B cell (primary cell): Measurements from ENCODE around the gene CAMK1D. TPM values are rescaled to one million over a fixed set of nuclear protein-coding genes. Genes with fewer than 3 reads are reported as not detected.

Experiments used
- ATAC-seq: fragments of 200-7000 bp; cut with Tn5 transposase; one replicate; pipeline ENCODE4 v1.10.0; 2021; ENCODE audit warnings: low read depth, mild to moderate bottlenecking, moderate number of reproducible peaks, moderate library complexity
- CTCF ChIA-PET: fragments of 350-600 bp; sonication (Branson Sonifier 250); formaldehyde crosslinking; loops from one replicate; lab custom pipeline; 2021; ENCODE audit warnings: antibody characterized with exemption, inconsistent platforms; lab: Charles Lee
- POLR2A ChIA-PET: fragments of 350-600 bp; sonication (Branson Sonifier 250); formaldehyde crosslinking; loops from one replicate; lab custom pipeline; 2021; ENCODE audit warnings: antibody characterized with exemption; lab: Charles Lee
- DNase-seq: peaks from one replicate; pipeline ENCODE4 v3.0.0; 2013
- H2AFZ ChIP-seq: 2 replicates; pipeline ENCODE4 v1.6.1; 2012; ENCODE audit warnings: mild to moderate bottlenecking, low read depth, low read length; ENCODE audit not compliant: insufficient read depth, poor library complexity, severe bottlenecking
- H3K27ac ChIP-seq, 2 donors: 1 replicate in 1 of 2; 2 replicates in 1 of 2; pipeline ENCODE4 v1.5.1; 2012 to 2013; ENCODE audit warnings: low read length in 2 of 2, mild to moderate bottlenecking in 2 of 2, moderate library complexity in 1 of 2
- H3K27me3 ChIP-seq, 4 experiments: fragments of 200-600 bp in 1 of 4; sonication (generic) in 1 of 4; replicated peaks in 1 of 4; 1 replicate in 2 of 4; 2 replicates in 2 of 4; pipeline versions ENCODE4 v1.6.1 to v1.7.0; 2013 to 2016; ENCODE audit warnings: low read length in 3 of 4, mild to moderate bottlenecking in 2 of 4, mixed read lengths in 1 of 4, moderate library complexity in 1 of 4; ENCODE audit not compliant: insufficient read depth in 4 of 4, control insufficient read depth in 3 of 4; ENCODE audit errors: control extremely low read depth in 1 of 4
- H3K36me3 ChIP-seq, 2 experiments: replicated peaks in 1 of 2; 1 replicate in 1 of 2; 2 replicates in 1 of 2; pipeline versions ENCODE4 v1.6.1 to v1.7.1; 2013; ENCODE audit warnings: low read length in 1 of 2; ENCODE audit not compliant: insufficient read depth in 2 of 2, control insufficient read depth in 1 of 2; ENCODE audit errors: control extremely low read depth in 1 of 2, extremely low read depth in 1 of 2
- H3K4me1 ChIP-seq, 2 donors: fragments of 200-600 bp in 1 of 2; sonication (generic) in 1 of 2; 1 replicate in 1 of 2; 2 replicates in 1 of 2; pipeline versions ENCODE4 v1.5.1 to v1.6.1; 2013 to 2017; ENCODE audit warnings: low read length in 2 of 2; ENCODE audit not compliant: control insufficient read depth in 2 of 2, insufficient read depth in 2 of 2
- H3K4me2 ChIP-seq: replicated peaks from 2 replicates; pipeline ENCODE3; 2012; ENCODE audit warnings: mild to moderate bottlenecking, low read depth, low read length; ENCODE audit not compliant: poor library complexity, severe bottlenecking
- H3K4me3 ChIP-seq, 5 experiments: fragments of 200-600 bp in 1 of 5; sonication (generic) in 1 of 5; 1 replicate in 3 of 5; 2 replicates in 2 of 5; pipeline versions ENCODE4 v1.5.1 to v1.7.0; 2011 to 2016; ENCODE audit warnings: low read length in 4 of 5, mild to moderate bottlenecking in 4 of 5, low read depth in 2 of 5, control low read depth in 1 of 5, moderate library complexity in 1 of 5; ENCODE audit not compliant: insufficient read depth in 1 of 5; ENCODE audit errors: control extremely low read depth in 1 of 5, extremely low read depth in 1 of 5
- H3K79me2 ChIP-seq: fragments of 200-600 bp; sonication (generic); one replicate; pipeline ENCODE4 v1.6.0; 2016; ENCODE audit warnings: low read length; ENCODE audit not compliant: control insufficient read depth, insufficient read depth
- H3K9ac ChIP-seq: fragments of 200-600 bp; sonication (generic); 2 replicates; pipeline ENCODE4 v1.6.1; 2017; ENCODE audit warnings: mild to moderate bottlenecking, low read length, moderate library complexity
- H3K9me3 ChIP-seq, 3 donors: one replicate each; pipeline versions ENCODE4 v1.6.1 to v1.7.1; 2013; ENCODE audit warnings: low read length in 2 of 3; ENCODE audit not compliant: control insufficient read depth in 2 of 3, insufficient read depth in 1 of 3; ENCODE audit errors: control extremely low read depth in 1 of 3
- H4K20me1 ChIP-seq: 2 replicates; pipeline ENCODE4 v1.6.0; 2012; ENCODE audit warnings: mild to moderate bottlenecking, low read length; ENCODE audit not compliant: insufficient read depth, control insufficient read depth, poor library complexity, severe bottlenecking
- H3K27ac Mint-ChIP-seq: one replicate; pipeline ENCODE4 v1.8.0; 2021; ENCODE audit warnings: mixed read lengths
- H3K27me3 Mint-ChIP-seq: one replicate; pipeline ENCODE4 v1.8.0; 2021; ENCODE audit warnings: mixed read lengths
- H3K4me1 Mint-ChIP-seq: one replicate; pipeline ENCODE4 v1.8.0; 2021; ENCODE audit warnings: mixed read lengths
- H3K4me3 Mint-ChIP-seq: one replicate; pipeline ENCODE4 v1.8.0; 2021; ENCODE audit warnings: mixed read lengths
- H3K9me3 Mint-ChIP-seq: one replicate; pipeline ENCODE4 v1.8.0; 2022; ENCODE audit warnings: mixed read lengths; ENCODE audit not compliant: insufficient read depth
- EZH2 ChIP-seq: IDR thresholded peaks from 2 replicates; pipeline ENCODE4 v1.6.1; 2012; ENCODE audit warnings: borderline replicate concordance, low read depth, mild to moderate bottlenecking, moderate library complexity, low read length; ENCODE audit not compliant: insufficient read depth, poor library complexity, severe bottlenecking
- WGBS: methylation state at CpG from one replicate; pipeline ENCODE4 v1.1.5; 2013; ENCODE audit warnings: missing lambda C conversion rate; ENCODE audit not compliant: insufficient coverage; 5-methylcytosine and 5-hydroxymethylcytosine counted together
- intact Hi-C: fragments of 100-400 bp; cut with micrococcal nuclease; formaldehyde crosslinking; loops from one replicate; pipeline ENCODE4 v1.10.0; 2022
- polyA plus RNA-seq: library from polyadenylated mRNA; depleted of rRNA; stranded (reverse); fragments of >200 nt; gene quantifications from 2 replicates; pipeline ENCODE4 v1.2.3, GENCODE V29; 2012
- total RNA-seq, 2 donors: library from RNA; stranded (reverse); fragments of 120-200 nt in 1 of 2; gene quantifications; 1 replicate in 1 of 2; 2 replicates in 1 of 2; pipeline versions ENCODE4 v1.2.3 to v1.2.4, GENCODE V29; 2013 to 2022
- TF ChIP-seq, protein P1 (sequence below): fragments of 200-600 bp; IDR thresholded peaks from one replicate; pipeline ENCODE4 v1.8.0; 2022; ENCODE audit warnings: antibody characterized with exemption, mild to moderate bottlenecking

CAMK1D gene
- total and polyA plus RNA-seq, 2 donors (not counting 1 experiment from before 2014, with no cell fraction given) = 34.1 to 69.7 TPM

DNA sequence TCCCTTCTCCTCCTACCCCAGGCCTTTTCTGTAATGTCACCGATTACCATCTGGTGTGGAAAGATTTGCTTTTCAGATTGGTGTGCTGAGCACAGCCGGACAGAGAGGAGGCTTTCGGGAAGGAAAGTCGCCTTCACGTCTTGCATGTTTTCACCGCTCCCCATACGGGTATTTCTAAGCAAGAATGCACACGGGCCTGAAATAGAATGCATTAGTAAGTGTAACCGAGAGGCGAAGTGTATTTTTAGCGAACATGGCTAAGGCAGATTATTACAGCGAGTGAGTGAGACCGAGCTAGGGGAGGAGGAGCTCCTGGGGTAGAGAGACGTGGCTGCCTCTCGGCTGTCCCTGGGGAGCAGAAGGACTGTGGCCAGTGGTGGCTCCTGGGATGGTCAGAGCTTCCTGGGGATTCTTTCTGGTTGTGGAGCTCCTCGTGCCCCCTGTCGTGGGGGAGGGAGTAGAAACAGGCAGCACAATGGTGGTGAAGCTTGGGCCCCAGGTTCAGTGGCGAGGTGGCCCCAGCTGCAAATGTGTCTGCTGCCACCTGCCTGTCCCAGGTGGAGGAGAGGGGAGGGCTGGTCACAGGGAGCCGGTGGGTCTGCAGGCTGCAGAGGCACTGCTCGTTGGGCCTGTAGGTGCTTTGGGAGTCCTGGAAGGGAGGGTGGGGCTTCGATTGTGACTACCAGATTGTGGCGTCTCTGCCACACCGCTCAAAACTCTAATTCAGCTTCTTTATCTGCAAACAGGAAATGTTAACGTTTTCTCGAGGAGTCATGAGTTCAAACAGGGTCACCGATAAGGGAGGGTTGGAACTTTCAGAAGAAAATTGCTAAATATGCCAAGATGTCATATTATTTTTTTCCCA lies 135.8 kb downstream of the CAMK1D start:
- no peaks in the 10 kb centered on the region for H3K9me3 Mint-ChIP-seq
- Histone ChIP-seq H3K9me3 (peaks cover 0 to 13% (median 0%) of the 10 kb centered on the region in 3 donors), H2AFZ (no peak overlapping the region), H3K27ac (peak overlapping the region; percentile 54 to 61), H3K4me3 (peak overlapping the region in 4 of 5 experiments; percentile 9 to 39 (median 17)), H3K4me2 (peak overlapping the region; percentile 51), H3K36me3 (peaks cover 0 to 14% of the 10 kb centered on the region in 2 experiments), H3K4me1 (peaks cover 28 to 38% of the 10 kb centered on the region in 2 donors), H3K9ac (peak overlapping the region; percentile 46), H3K27me3 (no peaks in the 10 kb centered on the region), H3K79me2 (peaks cover 99% of the 10 kb centered on the region), H4K20me1 (peaks cover 86% of the 10 kb centered on the region)
- no peaks in the 10 kb centered on the region for H3K27me3 Mint-ChIP-seq
- DNase-seq = peak; percentile 61
- intact Hi-C loops = loop anchor here (1.0 to 2.0 kb wide), 2 partner anchors 134 to 232 kb away; no protein-coding TSS in a partner anchor
- peak overlapping the region; percentile 88 for H3K4me3 Mint-ChIP-seq
- ATAC-seq = peak; percentile 72
- POLR2A ChIA-PET = interaction anchor here (0.6 to 0.9 kb wide), 2 partner anchors 136 to 364 kb away, joined by 3 read pairs; partner anchors contain the start of gene CAMK1D
- CTCF ChIA-PET = interaction anchor here (0.6 to 2.8 kb wide), 18 partner anchors 13 to 290 kb away, joined by 3 to 25 read pairs (median 4); partner anchors contain the start of genes CAMK1D, CDC123 and NUDT5
- no peak for TF ChIP-seq EZH2
- TF ChIP-seq, protein P1, sequence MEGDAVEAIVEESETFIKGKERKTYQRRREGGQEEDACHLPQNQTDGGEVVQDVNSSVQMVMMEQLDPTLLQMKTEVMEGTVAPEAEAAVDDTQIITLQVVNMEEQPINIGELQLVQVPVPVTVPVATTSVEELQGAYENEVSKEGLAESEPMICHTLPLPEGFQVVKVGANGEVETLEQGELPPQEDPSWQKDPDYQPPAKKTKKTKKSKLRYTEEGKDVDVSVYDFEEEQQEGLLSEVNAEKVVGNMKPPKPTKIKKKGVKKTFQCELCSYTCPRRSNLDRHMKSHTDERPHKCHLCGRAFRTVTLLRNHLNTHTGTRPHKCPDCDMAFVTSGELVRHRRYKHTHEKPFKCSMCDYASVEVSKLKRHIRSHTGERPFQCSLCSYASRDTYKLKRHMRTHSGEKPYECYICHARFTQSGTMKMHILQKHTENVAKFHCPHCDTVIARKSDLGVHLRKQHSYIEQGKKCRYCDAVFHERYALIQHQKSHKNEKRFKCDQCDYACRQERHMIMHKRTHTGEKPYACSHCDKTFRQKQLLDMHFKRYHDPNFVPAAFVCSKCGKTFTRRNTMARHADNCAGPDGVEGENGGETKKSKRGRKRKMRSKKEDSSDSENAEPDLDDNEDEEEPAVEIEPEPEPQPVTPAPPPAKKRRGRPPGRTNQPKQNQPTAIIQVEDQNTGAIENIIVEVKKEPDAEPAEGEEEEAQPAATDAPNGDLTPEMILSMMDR = peak; percentile 32
- WGBS = 59% methylated on average over 20 of the region's 26 CpGs
- H3K4me1 Mint-ChIP-seq = peaks cover 59% of the 10 kb centered on the region
- peak overlapping the region; percentile 92 for H3K27ac Mint-ChIP-seq
